Islet precursor cell (in vitro differentiated cells): Measurements from ENCODE around the gene FMN2.
A peak's percentile ranks its signal among the peaks of the same experiment; 100 is the strongest.

Experiments
- DNase-seq: peaks from one replicate; pipeline ENCODE4 v3.0.0-alpha.2; 2018

Gene FMN2

DNA sequence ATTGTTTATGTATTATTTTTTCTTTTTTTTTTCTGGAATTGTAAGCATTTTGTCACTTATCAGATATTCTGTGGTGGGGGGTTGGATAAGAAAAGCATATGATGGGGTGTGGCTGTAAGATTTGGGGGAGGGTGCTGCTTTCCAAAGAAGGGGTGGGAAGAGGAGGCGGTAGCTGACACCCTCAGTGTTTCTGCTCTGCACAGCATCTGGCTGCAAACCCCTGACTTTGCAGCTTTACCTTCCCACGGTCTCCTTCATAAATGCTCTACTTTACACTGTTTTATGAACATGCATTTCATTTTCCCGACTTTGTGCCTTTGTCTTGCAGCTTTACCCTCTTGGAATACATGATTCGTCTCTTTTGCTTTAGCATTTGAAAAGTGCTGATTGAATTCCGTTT is 7.6 kb downstream of the FMN2 start:
- no peak for DNase-seq

GRCh38 chr1:240099748-240100147 is 8.1 kb downstream of the FMN2 start:
- no peak for DNase-seq

DNA sequence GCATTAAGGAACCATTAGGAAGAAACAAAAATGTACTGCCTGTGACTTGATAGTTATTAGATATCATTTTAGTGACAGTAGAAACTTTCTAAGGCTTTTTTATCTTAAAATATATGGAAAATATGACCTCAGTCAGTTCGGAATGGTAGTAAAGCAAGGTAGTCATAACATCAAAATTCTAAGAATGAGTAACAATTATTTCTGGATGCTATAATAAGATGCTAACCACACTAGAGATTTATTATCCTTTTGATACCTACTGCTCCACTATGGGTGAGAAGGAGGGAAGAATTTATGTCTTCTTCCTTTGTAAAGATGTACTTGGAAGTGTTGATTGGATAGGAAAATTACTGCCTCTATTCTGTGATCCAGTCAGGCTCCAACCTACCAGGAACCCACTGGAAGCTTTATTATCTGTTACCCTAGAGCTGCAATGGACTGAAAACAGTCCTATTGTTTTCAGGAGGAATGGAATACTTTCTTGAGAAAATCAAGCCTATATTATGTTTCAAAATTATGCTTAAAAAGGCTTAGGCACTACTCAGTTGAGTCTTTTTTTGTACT is 8.8 kb downstream of the FMN2 start:
- no peak for DNase-seq

GRCh38 chr1:240101306-240101705 is 9.6 kb downstream of the FMN2 start:
- DNase-seq, result no peak

- no peak for DNase-seq
Measured at GRCh38 chr1:240101737-240102136, 10.1 kb downstream of the FMN2 start.

DNA sequence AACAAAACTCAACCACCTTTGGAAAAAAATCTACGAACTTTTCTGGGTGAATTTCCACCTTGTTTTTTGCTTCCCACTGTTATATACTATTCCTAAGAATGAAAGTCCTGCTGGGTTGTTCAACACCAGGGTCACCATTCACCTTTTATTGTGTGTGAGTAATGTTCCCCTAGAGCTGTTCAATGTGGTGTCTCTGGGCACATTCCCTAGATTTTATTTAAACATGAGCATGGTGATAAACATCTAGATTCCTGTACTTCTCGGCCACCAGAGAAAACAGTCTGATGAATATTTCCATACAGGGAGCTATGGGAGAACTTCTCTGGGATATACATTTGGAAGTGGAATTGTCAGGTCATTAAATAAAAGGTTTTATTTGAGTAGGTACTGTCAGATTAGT is 13.0 kb downstream of the FMN2 start:
- no peak for DNase-seq

- no peak for DNase-seq
Measured at GRCh38 chr1:240107058-240107684, 15.5 kb downstream of the FMN2 start.

DNA sequence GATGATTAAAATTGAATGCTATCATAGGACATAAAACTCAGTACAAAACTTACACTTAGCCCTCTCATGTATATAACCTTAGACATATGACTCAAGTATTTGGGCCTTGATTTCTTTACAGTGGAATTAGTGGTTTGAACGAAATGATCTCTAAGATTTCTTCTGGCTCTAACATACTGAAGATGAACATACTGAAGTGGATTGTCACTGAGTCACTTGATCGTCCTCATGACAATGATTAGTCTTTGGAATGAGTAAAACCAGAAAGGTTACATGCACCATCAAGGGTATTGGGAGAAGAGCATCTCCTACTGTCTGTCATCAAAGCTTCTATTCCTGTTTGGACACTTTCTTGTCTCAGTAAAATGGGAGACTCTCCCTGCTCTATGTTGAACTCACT is 17.4 kb downstream of the FMN2 start:
- no peak for DNase-seq

DNA sequence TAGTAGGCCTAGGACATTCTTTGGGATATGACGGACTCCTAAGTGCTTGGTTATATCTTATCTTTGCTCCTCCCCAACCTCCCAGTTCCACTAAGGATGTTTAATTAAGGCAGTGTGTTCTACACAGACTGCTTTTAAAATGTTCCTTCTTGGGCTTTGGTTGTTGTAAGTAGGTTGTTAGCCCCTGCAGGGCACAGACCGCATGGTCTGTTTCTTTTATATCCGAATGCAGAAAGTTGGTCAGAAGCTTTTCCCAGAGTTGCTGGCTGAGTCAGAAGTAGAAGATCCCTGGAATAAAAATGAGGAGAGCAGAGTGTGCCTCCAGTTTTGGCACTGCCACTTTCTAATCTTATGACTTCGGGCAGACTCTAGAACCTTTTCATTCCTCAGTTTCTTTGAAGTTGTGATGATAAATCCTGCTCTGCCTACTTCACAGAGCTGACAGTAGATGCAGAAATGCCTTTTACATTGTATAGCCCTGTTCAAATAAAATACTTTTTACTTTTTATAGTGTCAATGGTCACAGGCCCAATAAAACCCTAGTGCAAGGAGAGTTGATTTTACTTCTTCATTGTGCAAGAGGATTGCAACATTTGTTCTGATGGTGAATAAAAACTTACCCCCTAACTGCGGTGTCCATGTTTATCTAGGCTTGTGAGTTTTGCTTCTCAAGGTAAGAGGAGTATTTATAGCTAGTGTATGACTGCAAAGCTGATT is 18.4 kb downstream of the FMN2 start:
- DNase-seq, result no peak

GRCh38 chr1:240111558-240111957 is 19.9 kb downstream of the FMN2 start:
- DNase-seq, result no peak

DNA sequence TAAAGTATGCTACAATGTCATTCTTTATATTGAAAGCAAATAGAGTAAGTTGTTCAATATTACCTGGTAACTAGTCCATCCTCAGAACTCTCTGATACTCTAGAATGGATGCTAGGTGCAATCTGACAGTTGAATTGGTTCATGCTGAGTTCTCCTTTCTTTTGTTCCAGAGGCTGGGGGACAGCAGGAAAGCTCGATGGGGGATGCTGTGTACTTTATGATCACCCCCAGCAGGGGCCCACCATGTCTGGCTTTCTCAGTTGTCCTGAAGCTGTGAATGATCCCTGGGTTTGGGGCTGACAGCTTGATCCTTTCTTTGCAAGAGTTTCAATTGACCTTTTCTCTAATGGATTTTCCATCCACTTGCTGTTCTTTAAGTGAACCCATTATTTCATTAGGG is 22.5 kb downstream of the FMN2 start:
- DNase-seq, result no peak

DNA sequence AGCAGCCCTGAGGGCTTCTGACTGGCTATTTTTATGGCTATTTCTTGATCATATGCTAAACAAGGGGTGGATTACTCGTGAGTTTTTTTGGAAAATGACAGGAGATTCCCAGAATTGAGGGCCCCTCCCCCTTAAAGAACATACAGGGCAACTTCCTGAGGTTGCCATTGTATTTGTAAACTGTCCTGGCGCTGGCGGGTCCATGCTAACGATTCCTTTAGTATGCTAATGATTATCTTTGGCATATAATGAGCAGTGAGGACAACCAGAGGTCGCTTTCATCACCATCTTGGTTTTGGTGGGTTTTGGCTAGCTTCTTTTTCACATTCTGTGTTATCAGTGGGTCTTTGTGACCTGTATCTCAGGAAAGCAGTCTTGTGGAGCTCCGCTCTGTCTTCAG is 24.1 kb downstream of the FMN2 start:
- no peak for DNase-seq

- no peak for DNase-seq
Measured at GRCh38 chr1:240116831-240117769, 25.4 kb downstream of the FMN2 start.

GRCh38 chr1:240117930-240118329 is 26.2 kb downstream of the FMN2 start:
- no peak for DNase-seq

DNA sequence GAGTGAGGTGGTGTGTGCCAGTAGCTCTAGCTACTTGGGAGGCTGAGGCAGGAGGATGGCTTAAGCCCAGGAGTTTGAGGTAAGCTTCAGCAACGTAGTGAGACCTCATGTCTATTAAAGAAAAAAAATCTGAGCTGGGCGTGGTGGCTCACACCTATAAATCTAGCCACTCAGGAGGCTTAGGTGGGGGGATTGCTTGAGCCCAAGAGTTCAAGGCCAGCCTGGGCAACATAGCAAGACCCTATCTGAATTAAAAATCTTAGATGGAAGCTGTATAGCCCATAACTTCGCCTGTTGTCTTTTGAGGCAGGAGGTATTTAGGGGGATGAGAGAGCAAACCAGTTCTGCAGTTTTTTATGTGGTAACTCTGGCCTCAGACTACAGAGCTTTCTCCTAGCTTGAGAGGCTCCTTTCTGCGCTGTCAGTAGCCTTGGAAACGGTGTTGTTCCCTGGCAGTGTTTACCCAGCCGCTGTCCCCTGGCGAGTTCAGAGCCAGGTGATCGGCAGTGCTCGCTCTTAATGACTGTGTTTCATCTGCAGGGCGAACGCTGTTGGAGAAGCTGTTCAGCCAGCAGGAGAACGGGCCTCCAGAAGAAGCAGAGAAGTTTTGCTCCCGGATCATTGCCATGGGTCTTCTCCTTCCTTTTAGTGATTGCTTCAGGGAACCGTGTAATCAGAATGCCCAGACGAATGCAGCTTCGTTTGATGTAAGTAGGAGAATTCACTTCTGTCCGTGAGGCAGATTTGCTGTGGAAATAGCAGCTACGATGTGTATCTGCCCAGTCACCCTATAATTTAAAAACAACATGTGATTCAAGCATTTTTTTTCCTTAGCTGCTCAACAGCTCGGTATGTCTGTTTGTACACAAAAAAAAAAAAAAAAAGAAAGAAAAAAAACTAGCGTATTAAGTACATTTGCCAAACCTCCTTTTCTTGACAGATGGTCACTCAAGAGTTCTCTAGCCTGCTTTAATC is 31.2 kb downstream of the FMN2 start:
- DNase-seq, result peak; percentile 63

GRCh38 chr1:240126821-240127220 is 35.1 kb downstream of the FMN2 start:
- DNase-seq, result peak; percentile 74

GRCh38 chr1:240128366-240128765 is 36.7 kb downstream of the FMN2 start:
- no peak for DNase-seq

DNA sequence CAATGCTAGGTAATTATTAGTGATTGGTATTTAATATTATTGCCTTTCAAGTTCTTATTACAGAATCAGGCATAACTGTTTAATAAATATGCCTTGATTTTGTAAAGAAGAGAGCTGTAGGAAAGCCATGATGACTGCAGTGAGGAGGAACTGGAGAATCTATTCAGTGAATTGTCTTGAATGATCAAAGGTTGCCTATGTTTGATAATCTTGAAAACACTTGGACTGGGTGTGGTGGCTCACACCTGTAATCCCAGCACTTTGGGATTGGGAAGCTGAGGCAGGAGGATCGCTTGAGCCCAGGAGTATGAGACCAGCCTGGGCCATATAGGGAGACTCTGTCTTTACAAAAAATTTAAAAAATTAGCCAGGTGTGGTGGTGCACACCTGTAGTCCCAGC is 42.4 kb downstream of the FMN2 start:
- DNase-seq, result no peak

DNA sequence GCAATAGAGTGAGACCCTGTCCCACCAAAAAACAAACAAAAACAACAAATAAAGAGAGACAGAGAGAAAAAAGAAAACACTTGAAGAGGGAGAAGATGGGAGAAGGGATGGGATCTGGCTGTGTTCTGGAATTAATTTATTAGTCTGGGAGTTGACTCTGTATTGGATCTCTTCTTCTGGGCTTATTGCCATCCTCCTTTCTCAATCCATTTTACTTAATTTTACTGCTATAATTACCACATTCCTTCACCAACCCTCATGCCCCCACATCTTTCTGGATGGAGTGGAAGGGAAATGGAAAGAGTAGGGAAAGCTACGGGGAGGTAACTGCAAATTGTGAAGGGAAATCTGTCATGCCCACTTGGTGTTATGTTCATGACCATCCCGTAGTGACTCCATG is 42.9 kb downstream of the FMN2 start:
- DNase-seq, result no peak

DNA sequence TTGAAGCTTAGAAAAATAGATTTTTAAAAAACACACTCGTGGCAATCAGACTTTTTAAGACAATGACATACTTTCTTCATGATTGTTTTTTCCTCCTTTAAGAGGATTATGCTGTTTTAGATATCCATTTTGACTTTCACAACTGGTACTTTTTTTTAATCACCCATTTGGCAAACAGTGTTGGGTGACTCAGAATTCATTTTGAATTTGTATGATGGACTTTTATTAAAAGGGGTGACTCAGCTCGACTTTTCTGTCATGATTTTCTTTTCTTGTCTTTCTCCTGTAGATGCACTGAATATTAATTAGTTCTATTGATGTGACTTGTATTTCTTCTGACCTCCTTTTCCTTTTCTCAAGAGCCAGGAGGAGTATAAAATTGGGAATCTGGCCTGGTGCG is 44.7 kb downstream of the FMN2 start:
- DNase-seq, result no peak

GRCh38 chr1:240138867-240139266 is 47.2 kb downstream of the FMN2 start:
- no peak for DNase-seq

DNA sequence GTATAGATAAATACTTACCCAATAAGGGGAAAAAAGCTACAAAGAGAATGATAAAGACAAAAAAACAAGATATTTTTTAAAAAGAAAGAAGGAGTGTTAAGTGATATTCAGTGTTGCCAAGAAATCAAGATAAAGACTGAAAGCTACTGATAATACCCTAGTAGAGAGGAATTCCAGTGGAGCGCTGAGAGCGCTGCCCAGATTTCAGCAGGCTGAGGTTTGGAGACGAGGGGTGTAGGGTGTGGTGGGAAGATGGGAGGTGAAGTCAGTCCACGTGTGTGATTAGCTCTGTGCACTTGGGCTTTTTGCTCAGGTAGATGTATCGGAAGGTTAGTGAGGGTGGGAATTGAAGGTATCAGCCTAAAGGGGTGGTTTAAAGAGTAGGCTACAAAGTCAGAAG is 47.8 kb downstream of the FMN2 start:
- no peak for DNase-seq
